T-helper 1 cell (primary cell): Measurements from ENCODE around the gene PCED1A.
"Not testable (repeated sequence)": the region's sequence is repeated elsewhere in the genome, so short reads cannot be mapped to it uniquely, and the experiment has no call there.

Experiments
- DNase-seq, 5 donors: peaks; one replicate each; pipeline ENCODE4 v3.0.0-alpha.2; 2012 to 2020

The PCED1A gene

DNA sequence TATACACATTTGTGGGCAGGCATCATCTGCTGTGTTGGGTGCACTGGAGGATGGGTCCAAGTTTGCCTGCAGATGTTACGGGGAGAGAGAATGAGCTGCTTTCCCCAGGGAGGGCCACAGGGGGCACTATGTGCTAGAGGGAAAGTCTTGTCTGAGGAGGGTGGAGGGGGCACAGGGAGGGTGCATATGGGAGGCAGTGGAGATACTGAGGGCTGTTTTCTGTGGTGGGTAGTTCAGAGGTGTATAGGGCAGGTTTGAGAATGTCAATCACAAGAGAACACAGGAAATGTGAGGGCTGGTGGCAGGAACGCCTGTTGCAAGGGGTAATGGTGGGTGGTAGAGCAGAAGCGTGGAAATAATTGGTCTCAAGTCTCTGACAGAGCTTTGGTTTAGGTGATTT, 25.2 kb upstream of the PCED1A start:
- DNase-seq, result no peak

DNA sequence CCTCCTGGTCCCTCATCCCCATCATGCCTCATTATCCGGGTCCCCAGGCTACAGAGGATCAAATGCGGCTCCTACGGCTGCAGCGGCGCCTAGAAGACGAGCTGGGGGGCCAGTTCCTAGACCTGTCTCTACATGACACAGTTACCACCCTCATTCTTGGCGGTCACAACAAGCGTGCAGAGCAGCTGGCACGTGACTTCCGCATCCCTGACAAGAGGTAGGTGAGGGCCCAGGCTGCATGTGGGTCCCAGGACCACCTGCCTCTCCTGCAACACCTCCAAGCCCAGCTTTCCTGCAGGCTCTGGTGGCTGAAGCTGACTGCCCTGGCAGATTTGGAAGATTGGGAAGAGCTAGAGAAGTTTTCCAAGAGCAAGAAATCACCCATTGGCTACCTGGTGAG, 24.6 kb upstream of the PCED1A start:
- DNase-seq, result no peak

DNA sequence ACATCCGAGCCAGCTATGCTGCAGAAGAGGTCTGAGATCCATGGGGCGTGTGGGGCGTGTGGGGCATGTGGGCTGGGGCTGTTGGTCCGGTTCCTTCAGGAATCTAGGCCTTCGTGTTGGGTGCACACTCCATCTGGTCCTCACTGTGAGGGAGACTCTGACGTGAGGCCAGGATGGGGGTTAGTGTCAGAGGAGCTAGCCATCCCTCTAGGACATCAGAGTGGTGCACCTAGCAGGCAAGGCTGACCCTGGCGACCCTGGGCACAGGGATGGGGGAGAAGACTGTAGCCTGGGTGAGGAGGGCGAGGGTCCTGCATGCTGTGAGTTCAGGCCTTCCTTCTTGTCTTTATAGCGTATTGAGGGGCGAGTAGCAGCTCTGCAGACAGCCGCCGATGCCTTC, 24.2 kb upstream of the PCED1A start:
- no peak for DNase-seq

DNA sequence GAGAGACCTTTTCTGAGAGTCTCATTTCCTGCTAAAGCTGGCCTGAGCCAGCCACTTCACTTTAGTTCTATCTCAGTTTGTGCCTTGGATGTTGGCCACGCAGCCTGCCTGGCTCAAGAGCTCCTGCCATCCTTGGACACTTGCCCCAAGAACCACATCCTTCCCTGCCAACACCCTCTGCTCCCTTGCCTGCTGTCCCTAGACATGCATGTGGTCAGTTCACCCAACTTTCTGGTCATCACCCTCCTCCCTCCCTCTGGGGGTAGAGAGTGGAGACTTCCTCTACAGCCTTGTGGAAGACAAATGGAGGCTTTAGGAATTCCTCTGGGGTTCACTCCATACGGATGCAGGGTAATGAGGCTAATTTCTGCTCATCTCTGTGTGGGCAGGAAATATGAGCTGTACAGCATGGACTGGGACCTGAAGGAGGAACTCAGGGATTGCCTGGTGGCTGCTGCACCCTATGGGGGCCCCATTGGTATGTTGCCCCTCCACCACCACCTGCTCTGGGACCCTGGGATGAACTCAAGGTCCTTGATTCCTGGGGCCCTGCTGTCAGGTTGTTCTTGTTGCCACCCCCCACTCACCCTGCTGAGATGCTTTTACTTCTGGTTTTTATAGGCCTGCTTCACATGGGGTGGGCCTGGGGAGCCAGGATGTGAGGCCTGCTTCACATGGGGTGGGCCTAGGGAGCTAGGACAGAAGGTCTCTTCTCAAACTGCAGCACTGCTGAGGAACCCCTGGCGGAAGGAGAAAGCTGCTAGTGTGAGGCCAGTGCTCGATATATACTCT, 19.1 kb upstream of the PCED1A start:
- DNase-seq, result no peak

DNA sequence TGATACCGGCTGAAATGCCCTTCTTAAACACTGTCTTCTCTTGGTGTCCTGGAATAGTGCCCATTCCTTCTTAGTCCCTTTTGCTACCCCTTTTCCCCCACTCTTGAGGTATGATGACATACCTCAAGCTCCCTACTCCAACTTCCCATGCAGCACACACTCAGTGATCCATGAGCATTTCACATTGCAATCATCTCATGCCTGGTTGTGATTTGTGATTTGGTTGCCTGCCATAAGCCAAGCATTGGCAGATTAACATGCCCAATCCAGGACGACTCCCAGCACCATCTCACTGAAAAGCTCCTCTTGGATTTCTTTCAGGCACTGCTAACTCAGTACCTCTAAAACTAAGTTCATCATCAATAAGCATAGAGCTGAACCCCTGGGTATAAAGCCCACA, 18.1 kb upstream of the PCED1A start:
- no peak for DNase-seq

DNA sequence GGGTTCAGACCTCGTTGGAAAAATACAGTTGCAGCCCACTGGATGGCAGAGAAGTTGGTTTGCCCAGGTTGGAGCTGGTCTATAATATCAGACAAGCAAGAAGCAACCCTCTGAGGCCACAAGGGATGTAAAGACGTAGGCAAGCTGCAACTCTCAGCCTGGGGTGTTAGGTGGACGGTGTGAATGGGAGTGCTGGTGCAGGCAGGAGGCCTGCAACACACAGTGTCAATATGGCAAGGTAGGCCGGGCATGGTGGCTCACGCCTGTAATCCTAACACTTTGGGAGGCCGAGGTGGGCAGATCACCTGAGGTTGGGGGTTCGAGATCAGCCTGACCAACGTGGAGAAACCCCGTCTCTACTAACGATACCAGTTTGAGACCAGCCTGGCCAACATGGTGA, 10.6 kb upstream of the PCED1A start:
- no peak for DNase-seq

DNA sequence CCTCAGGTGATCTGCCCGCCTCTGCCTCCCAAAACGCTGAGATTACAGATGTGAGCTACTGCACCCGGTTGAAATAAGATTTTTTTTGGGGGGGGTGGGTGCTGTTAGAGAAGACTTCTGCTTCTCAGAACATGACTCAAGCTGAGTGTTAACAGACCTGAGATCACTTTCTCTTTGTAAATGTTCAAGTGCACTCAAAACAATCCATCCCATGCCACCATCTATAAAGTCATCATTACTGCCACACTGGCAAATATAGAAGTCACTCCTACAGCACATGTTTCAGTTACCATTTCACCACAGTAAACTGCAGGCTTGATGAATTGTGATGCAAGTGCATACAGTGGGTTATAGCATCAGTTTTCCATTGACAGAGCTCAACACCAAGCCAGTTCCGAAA, 9.1 kb upstream of the PCED1A start:
- DNase-seq, result no peak

DNA sequence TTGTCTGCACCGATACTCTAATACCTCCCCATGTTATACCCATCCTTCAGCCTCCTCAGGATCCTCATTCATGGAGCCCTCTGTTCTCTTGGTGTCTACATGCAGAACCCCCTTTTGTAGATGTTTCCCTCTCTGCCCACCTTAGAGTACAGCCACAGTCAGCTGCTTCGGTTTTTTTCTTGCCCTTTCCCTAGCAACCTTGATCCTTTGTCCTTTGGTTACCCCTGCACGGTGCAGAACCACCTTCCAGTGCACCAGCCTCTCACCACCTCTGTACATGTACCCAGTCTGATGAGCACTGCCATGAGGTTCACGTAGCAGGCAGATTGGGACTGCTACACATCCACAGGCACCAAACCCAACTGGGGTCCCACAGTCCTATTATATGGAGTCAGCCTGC, 7.3 kb upstream of the PCED1A start:
- no peak for DNase-seq

DNA sequence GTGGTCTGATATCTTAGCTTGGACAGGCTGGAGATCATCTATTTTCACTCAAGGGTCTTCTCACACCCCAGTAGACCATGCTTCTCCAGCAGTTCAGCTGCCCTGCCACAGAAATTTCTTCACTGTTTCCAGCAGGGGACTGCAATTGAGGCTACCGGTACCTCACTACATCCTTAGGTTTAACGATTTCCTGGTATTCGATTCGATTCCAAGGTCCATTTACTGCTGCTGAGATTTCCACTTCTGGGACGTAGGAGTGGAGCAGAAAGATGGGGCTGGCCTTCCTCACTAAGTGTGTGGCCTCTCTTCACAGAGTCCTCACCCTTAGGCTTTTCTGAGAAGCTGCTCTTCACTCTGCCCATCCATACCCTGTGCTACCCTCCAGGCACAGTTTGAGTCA, 6.2 kb upstream of the PCED1A start:
- no peak for DNase-seq

DNA sequence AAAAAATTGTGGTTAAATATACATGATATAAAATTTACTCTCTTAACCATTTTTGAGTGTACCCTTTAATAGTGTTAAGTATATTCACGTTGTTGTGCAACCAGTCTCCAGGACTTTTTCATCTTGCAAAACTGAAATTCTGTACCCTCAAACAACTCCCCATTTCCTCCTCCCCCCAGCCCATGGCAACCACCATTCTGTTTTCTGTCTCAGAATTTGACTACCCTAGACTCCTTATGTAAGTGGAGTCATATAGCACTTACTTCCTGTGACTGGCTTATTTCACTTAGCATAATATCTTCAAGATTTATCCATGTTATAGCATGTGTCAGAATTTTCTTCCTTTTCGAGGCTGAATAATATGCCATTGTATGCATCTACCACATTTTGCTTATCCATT, 5.2 kb upstream of the PCED1A start:
- no peak for DNase-seq

DNA sequence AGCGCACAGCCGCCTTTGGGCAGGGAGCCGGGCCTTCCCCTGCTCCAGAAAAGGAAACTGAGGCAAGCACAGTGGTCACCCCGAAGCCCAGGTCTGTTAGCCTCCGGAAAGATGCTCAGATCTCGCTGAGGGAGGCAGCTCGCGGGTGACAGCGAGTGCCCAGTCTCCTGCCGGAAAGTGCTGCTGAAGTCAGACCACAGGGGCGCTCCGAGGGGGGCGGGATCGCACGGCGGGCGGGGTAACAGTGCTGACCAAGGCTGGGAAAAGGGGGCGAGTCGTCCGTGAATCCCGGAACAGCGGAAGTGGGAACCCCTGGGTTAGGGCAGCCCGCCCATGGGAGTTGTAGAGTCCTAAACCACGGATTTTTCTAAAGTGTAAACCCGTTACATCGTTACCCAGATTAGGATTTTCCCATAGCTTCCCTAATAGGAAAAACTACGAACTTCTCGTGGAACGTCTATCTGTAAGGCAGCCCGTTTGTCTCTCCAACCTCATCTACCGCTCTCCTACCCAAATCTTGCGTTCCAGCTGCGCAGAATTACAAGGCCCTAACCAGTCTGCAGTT, 594 bp upstream of the PCED1A start:
- DNase-seq, result peak in 3 of 5 donors; percentile 15 to 40 (median 31)

DNA sequence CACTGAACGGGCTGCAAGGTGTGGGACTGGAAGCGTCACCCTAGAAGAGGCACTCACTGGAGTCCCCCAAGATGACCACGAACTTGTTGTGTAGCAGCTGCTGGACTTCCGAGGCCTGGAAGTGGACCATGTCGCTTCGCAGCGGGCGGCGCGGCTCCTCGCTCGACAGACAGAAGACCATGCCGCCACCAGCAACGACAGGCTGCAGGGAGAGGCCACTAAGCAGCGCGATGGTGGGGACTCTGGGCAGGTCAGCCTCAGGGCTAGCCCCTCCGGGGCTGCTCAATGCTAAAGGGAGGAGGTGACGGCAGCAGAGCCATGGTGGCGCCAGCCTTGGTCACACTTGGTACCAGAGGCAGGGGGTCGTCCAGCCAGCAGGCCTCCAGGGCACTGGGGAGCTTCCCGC, 720 bp downstream of the PCED1A start:
- no peak for DNase-seq

DNA sequence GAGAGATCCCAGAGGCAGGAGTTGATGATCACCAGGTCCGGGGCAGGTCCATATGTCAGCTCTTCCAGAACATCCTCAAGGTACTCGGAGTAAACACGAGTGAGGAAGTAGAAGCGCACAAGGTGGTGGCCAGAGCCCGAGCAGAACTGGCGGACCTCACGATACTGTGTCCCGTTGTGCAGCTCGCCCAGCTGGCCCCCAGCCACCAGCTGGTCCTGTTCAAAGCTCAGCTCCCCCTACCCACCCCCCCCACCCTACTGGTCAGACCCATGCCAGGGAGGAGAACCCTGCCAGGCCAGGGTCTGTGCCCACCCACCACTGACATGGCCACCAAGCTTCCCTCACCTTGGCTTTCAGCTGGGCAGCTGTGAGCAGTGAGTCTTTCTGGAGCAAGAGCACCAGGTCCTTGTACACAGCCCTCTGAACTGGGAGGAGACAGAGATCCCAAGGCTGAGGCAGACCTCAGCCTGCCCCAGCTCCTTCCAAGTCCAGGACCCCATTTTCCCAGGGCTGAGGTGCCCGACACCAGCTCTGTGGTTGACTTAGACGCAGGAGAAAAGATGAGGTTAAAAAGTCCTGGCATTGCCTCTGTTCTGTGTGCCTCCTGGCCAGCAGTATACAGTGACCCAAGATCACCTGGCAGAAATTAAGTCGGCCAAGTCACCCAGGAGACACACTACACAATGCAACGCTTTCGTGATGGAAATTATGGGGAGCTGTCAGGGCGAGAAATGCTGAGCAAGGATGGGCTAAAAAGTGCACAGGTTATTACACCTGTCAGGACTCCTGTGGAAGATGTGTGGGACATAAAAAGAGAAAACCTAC, 1.4 kb downstream of the PCED1A start:
- DNase-seq, result no peak

DNA sequence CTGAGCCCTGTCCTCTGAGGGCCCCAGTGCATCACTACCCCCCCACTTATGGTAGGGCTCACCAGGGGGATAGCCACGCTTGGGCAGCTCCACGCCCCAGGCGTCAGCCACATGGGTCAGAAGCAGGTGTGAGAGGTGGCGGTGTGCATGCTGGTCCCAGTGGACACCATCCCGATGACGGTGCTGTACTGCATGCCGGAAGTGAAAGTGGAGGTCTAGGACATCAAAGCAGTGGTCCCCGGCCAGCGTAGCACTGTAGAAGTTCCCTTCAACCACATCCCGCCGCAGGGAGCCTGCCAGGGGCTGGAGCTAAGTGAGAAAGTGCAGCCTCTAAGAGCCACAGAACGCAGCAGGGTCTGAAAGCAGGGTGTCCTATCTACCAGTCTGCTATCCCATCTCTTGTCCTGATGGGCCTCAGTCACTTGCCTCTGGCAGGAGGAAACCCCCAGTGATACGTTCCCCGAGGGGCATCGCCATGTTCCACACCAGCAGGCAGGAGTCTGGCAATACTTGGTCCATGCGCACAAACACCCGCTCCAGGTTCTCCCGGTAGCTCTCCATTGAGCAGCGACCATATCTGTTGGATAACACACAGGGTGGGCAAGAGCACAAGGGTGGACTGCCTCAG, 2.2 kb downstream of the PCED1A start:
- no peak for DNase-seq

DNA sequence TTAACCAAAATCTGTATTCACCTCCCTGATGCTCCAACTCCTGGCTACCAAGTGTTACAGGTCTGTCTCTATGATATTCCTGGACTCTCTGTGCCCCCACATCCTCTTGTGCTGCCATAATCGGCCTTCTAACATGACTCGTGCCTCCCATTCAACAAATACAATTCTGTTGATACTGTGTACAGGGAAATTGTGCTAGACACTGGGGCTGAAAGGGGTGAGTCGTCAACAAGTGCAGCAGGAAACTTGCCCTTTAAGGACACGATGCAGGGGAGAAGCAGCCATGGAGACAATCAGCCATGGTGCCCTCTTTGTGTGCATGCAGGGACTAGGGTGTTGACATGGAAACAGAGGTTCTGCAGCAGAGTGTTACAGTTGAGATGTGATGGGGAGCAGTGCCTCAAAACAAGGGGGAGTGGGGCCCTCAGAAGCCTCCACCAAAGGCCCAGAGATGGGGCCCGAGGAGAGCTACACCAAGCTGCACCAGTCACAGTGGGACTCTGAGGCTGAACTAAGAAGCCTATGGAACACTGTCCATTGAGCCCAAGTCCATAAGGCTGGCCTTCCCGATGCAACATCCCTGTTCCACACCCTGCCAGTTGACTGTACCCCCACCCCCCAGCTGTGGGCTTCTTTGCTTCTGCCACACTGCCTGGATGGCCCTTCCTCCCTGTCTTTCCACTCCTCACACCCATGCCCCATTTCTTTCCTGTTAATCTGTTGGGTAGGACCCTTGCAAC, 3.1 kb downstream of the PCED1A start:
- no peak for DNase-seq

DNA sequence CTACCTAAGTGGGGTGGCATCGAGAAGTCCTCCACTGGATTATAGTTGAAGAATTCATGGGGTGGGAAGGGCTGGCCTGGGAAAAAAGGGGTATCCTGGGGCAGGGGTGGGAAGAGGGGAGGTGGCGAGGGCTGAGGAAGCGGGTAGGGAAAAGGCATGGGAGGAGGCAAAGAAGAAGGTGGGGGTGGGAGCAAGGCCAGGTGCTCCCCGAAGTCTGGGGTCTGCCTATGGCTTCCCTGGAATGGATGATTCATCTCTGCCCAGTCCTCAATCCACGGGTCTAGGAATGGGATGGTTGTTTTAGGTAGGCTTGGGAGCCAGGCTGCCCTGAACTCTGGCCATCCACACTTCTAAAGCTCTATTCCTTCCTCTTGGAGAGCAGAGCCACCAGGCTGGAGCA, 4.4 kb downstream of the PCED1A start:
- no peak for DNase-seq

DNA sequence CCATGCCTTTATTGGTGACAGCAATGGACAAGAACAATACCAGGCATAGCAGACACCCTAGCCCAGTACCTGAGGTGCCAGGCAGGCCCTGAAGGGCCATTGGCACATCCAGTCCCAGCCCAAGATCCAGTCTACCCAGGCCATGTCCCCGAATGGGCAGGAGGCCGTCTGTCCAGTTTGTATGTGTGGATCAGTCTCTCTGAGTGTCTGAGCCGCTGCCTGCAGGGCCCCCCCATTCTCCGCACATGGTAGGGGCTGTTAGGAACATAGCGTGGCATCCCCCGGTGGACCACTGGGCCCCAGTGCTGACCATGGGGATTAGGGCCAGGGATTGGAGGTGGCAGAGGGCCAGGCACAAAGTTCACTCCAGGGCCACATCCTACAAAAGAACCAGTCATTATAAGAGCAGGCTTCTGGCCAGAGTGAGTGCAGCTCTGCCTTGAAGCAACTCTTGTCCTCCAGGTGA, 5.1 kb downstream of the PCED1A start:
- DNase-seq, result no peak

DNA sequence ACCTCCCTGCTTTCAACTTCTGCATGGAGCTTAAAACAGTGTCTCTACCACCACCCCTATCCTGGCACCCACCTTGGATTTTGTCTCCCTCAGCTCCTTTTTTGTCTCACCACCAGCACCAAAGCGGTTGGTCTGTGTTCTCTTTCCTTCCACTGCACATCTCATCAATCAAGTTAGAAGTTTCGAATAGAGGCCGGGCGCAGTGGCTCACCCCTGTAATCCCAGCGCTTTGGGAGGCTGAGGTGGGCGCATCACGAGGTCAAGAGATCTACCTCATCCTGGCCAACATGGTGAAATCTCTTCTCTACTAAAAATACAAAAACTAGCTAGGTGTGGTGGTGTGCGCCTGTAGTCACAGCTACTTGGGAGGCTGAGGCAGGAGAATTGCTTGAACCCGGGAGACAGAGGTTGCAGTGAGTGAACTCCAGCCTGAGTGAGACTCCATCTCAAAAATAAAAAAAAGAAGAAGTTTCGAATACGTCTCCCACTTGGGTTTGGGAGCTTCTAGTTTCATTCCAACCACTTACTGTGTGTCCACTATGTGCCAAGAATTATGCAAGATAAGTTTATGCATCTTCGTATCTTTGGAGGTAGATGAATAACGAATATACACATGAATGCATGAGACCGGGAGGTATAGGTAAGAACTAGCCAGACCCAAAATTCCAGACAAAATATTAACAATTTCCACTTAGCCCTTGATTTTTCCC, 5.9 kb downstream of the PCED1A start:
- DNase-seq, result no peak

DNA sequence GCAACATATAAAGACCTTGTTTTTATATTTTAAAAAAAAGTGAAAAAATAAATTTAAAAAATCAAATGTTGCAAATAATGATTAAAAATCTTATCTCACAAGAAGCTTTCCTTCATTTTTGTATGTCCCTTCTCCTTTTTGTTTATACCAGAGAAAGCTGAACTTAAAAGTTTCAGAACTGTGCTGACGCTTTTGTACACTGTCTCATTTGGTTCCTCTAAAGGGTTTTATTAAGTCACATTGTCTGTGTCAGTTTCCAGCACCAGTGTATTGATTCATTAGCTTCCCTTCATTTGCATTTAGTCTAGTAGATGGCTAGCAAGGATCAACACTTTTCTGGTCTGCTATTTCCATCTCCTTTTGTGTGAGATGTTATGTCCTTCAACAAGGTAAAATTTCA, 6.7 kb downstream of the PCED1A start:
- DNase-seq, result no peak

DNA sequence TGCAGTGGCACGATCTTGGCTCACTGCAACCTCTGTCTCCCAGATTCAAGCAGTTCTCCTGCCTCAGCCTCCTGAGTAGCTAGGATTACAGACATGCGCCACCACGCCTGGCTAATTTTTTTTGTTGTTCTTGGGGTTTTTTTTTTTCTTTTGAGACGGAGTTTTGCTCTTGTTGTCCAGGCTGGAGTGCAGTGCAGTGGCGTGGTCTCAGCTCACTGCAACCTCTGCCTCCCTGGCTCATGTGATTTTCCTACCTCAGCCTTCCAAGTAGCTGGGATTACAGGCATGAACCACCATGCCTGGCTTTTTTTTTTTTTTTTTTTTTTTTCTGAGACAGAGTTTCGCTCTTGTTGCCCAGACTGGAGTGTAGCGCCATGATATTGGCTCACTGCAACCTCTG, 9.2 kb downstream of the PCED1A start:
- not testable (repeated sequence) for DNase-seq

DNA sequence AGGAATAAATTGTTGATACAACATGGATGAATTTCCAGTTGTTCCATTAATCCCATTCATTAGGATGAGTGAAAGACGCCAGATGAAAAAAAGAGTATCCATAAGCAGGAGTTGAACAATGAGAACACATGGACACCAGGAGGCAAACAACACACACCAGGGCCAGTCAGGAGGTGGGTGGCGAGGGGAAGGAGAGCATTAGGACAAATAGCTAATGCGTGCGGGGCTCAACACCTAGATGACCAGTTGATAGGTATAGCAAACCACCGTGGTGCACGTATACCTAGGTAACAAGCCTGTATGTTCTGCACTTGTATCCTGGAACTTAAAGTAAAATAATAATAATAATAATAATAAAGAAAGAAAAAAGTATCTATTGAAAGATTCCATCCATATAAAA, 11.1 kb downstream of the PCED1A start:
- no peak for DNase-seq

DNA sequence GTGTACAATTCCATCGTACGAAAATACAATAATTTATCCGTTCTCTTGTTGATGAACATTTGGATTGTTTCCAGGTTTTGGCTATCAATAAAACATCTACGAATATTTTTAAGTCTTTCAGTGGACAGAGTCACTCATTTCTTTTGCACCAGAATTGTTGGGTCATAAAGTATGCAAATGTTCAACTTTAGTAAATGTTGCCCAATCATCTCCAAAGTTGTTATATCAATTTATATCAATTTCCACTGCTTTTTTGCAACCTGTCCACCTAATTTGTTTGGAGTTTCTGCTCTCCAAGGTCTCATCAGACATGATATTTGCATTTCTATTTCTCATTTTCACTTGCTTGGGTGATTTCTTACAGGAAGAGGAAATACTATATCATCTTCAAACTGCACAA, 13.8 kb downstream of the PCED1A start:
- no peak for DNase-seq
